GM19455 (cell line): ENCODE measurements around the gene UBE2D2.
A peak's percentile ranks its signal among the peaks of the same experiment; 100 is the strongest.

Experiments used
- ATAC-seq: cut with Tn5 transposase; IDR thresholded peaks from one replicate; pipeline ENCODE4 v1.9.1; 2021; ENCODE audit not compliant: unreplicated experiment

UBE2D2 gene

GRCh38 chr5:139658928-139659667 is 98.0 kb downstream of the UBE2D2 start:
- no peak for ATAC-seq

- no peak for ATAC-seq
Observed at GRCh38 chr5:139659695-139660101, 98.6 kb downstream of the UBE2D2 start.

GRCh38 chr5:139660105-139660922 is 99.2 kb downstream of the UBE2D2 start:
- ATAC-seq, result no peak

- no peak for ATAC-seq
Observed at GRCh38 chr5:139660923-139661814, 100.0 kb downstream of the UBE2D2 start.

DNA sequence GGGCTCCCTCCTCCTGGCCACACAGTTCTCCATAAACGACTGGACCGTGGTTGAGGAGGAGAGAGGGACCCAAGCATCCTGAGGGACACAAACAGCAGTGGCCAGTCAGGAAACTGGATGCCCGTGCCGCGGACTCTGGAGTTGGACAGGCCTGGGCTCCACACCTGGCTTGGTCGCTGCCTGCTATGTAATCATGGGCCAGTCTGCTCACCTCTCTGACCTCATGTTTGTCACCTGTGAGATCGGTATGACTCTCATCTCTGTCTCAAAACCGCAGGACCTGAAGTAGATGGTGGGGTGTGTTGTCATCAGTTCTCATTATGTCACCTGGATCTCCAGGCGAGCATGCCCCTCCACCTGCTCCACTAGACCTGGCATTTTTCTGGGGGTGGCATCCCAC is 101.5 kb downstream of the UBE2D2 start:
- no peak for ATAC-seq

DNA sequence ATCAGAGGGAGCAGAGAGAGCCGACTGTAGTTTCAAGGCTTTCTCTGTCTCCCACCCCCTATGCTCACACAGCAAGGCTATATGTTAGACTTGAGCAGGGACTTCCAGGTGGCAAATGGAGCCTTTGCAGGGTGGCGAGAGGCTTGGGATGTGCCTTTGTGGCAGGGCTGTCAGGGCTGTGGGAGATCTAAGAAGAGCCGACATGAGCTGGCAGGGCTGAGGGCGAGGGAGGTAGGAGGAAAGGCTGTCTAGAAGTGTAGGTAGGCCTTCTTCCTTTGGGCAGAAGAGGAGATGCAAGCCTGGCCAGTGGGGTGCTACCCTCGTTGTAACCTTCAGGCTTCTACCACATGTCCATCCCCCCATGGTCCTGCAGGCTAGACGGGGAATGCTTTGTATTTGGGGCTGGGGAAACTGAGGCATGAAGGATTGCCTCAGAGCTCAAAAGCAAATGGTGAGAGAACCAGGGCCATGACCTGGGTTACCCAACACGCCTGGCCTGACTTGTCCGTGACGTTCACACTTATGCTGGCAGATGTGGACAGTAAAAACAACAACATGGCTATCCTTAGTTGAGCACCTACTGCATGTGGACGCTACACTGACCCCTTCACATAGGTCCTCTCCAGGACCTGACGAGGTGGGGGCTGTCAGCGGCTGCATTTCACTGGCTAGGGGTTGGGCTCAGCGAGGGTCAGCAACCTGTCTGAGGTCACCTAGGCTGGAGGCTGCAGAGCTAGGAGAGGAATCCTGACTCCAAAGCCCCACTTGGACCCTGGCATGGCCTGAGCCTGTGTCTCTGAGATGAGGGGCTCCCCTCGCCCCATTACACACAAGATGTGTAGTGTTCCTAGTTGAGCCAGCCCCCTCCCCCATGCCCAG is 102.3 kb downstream of the UBE2D2 start:
- ATAC-seq, result no peak

DNA sequence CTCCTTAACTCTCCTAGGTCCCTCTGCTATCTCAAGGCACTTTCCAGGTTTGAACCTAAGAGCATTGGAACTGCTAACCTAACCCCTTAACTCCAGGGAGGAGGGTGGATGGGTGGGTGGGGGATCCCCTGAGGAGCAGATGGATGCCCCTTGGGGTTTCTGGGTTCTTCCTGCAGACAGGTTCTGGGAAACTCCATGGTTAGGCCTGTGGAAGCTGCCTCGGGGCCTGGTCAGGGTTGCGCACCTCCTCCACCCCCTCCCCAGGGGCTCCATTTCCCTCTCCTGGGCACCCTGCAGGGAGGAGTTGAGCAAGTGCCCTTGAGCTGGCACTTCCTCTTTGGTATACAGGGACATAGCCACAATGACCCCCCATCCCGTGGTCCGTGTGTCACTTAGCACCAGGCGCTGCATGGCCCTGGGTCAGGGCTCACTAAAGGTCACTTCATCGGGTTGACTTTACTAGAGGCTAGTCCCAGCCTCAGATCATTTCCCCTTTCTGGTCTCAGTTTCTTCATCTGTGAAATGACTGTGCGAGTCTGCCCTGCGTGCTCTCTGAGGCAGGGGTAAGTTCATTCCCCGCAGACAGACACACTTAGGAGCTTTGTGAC is 103.1 kb downstream of the UBE2D2 start:
- ATAC-seq, result peak; percentile 48

DNA sequence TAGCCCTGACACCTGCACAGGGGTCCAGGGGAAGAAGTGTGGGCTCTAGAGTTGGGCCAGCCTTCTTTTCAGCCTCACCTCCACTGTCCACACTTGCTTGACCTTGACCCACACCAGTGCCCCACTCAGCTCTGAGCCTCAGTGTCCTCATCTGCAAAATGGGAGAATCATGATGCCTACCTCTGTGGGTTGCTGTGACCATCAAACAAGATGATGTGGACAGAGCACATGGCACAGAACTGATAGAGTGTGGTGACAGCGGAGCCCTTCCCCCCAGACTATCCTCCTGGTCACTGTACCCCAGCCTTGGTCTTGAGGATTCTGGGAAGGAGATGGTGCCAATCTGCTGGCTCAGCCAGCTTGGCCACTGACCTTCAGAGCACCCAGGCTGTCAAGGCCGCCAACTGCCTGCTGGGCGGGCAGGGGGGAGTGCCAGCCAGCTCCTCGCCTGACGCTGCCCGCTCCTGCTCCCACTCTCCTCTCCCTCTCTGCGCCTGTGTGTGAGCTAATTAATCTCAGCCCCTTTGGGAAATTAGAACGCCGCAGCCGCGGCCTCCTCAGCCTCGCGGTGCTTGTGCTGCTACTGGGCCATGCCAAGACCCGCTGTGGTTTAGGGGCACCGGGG is 103.7 kb downstream of the UBE2D2 start:
- no peak for ATAC-seq

DNA sequence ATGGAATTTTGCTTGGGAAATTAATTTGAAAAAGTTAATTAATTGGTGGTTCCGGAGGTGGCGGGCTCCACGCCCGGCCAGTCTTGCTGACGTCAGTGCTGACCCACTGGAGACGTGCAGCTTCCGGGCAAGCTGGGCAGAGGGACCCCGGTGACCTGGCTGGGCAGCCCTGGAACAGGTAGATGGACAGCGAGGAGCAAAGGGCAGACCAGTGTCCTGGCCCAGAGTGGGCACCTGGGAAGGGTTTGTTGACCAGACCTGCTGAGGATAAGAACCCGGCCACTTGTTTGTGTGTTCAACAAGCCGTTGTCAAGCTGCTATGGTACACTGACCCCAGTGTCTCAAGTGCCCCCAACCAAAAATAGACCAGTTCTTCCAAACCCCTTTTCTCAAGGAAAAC is 104.5 kb downstream of the UBE2D2 start:
- ATAC-seq, result no peak

- ATAC-seq, result no peak
Observed at GRCh38 chr5:139666551-139666950, 105.4 kb downstream of the UBE2D2 start.

DNA sequence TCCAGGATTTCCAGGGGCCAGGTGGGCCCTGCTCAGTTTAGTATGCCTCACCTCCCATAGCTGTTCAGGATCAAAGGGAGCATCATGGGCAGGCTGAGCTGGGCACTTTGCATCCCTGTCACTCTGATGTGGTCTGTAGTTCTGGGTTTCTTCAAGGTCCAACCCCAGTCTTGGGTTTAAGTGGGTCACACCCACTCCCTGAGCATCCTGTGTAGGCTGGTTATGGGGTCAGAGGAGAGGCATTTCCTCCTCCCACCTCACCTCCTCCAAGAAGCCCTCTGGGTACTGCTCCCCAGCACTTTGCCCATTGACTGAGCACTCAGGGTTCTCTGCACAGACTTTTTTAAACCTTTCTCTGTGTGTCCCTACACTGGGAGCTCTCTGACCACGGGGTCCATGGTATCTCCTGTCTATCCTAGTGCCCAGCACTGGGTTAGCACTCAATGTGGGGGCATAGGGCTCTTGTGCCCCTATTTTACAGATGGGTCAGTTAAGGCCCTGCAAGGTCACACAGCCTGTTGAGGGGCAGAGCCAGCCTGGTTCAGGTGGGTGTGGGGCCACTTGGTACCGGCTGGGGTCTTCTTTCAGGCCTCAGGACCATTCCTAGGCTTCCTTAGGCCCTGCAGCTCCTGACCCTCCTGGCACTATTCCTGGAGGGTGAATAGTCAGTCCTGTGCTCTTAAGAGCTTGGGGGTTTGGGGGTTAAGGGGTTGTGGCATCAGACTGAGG is 106.0 kb downstream of the UBE2D2 start:
- ATAC-seq, result no peak

GRCh38 chr5:139667730-139668063 is 106.6 kb downstream of the UBE2D2 start:
- no peak for ATAC-seq

DNA sequence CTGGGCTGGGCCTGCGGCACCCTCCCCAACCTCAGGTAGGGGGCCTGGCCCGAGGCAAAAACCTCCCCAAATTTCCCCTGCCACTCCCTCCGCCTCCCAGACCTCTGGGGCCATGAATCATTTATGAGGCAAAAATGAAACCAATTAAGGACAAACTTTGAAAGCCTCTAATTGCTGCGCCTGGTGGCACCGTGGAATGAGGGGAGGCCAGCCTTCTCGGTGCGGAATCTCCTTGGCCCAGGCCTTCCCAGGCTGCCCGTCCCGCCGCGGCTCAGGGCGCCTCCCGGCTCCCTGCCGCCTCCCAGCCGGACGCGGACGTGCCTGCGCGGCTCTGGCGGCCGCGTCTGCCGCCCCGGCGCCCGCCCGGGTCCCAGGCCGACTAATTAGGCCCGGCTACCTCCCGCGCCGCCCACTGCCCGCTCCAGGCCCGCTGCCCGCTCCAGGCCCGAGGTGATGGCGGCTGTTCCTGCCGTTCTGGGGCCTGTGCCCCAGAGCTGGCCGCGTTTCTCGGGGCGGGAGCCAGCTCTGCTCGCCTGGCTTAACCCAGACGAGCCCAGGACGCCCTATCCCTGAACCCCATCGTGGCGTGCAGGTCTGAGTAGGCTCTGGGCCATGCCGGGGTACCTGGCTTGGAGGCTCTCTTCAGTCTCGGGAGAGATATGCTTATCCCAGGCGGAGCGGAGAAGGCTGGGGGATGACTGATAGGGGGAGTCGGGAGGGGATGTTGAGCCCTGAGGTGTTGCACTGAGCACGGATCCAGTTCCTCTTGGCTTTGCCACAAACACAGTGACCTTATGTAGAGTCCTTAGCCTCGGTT is 107.1 kb downstream of the UBE2D2 start:
- no peak for ATAC-seq

GRCh38 chr5:139668924-139669661 is 108.0 kb downstream of the UBE2D2 start:
- ATAC-seq, result no peak

GRCh38 chr5:139669662-139670368 is 108.7 kb downstream of the UBE2D2 start:
- ATAC-seq, result peak; percentile 33

GRCh38 chr5:139670369-139671095 is 109.4 kb downstream of the UBE2D2 start:
- ATAC-seq, result peak; percentile 48
